GM23248 (cell line): ENCODE data around the gene ROR1. TPM values are rescaled to one million over a fixed set of nuclear protein-coding genes. Genes with fewer than 3 reads are reported as not detected.
A peak's percentile ranks its signal among the peaks of the same experiment; 100 is the strongest.

Experiments used
- DNase-seq: peaks from one replicate; pipeline ENCODE4 v3.0.0-alpha.2; 2015
- H2AFZ ChIP-seq: fragments of 200-600 bp; sonication (generic); 2 replicates; pipeline ENCODE4 v1.6.1; 2016; ENCODE audit warnings: antibody characterized with exemption
- H3F3A ChIP-seq: fragments of 200-600 bp; sonication (generic); 2 replicates; pipeline ENCODE4 v1.6.1; 2016; ENCODE audit warnings: mild to moderate bottlenecking, antibody characterized with exemption, mixed run types; ENCODE audit not compliant: insufficient read depth
- H3K27ac ChIP-seq: fragments of 200-600 bp; sonication (generic); 2 replicates; pipeline ENCODE4 v1.5.1; 2016; ENCODE audit warnings: mild to moderate bottlenecking
- H3K27me3 ChIP-seq: fragments of 200-600 bp; sonication (generic); replicated peaks from 2 replicates; pipeline ENCODE4 v1.6.1; 2016; ENCODE audit warnings: mild to moderate bottlenecking; ENCODE audit not compliant: insufficient read depth
- H3K36me3 ChIP-seq: fragments of 200-600 bp; sonication (generic); 2 replicates; pipeline ENCODE4 v1.6.1; 2016; ENCODE audit warnings: low read depth, mild to moderate bottlenecking
- H3K4me1 ChIP-seq: fragments of 200-600 bp; sonication (generic); 2 replicates; pipeline ENCODE4 v1.6.1; 2016; ENCODE audit warnings: mild to moderate bottlenecking; ENCODE audit not compliant: insufficient read depth
- H3K4me2 ChIP-seq: fragments of 200-600 bp; sonication (generic); one replicate; pipeline ENCODE4 v1.6.1; 2016; ENCODE audit warnings: mild to moderate bottlenecking; ENCODE audit not compliant: unreplicated experiment
- H3K4me3 ChIP-seq: fragments of 200-600 bp; sonication (generic); 2 replicates; pipeline ENCODE4 v1.5.1; 2016; ENCODE audit warnings: mild to moderate bottlenecking
- H3K79me2 ChIP-seq: fragments of 200-600 bp; sonication (generic); 2 replicates; pipeline ENCODE4 v1.6.1; 2016; ENCODE audit warnings: mild to moderate bottlenecking; ENCODE audit not compliant: insufficient read depth
- H3K9ac ChIP-seq: fragments of 200-600 bp; sonication (generic); 2 replicates; pipeline ENCODE4 v1.6.1; 2016; ENCODE audit warnings: mild to moderate bottlenecking
- H3K9me2 ChIP-seq: fragments of 200-600 bp; sonication (generic); 2 replicates; pipeline ENCODE4 v1.6.1; 2016; ENCODE audit warnings: mixed run types, mild to moderate bottlenecking, moderate library complexity; ENCODE audit not compliant: insufficient read depth
- H3K9me3 ChIP-seq: fragments of 200-600 bp; sonication (generic); one replicate; pipeline ENCODE4 v1.6.1; 2017; ENCODE audit warnings: low read depth
- H4K20me1 ChIP-seq: fragments of 200-600 bp; sonication (generic); 2 replicates; pipeline ENCODE4 v1.6.0; 2016; ENCODE audit not compliant: insufficient read depth
- EZH2 ChIP-seq: fragments of 200-600 bp; sonication (generic); IDR thresholded peaks from 2 replicates; pipeline ENCODE4 v1.6.1; 2018; ENCODE audit warnings: antibody characterized with exemption, mild to moderate bottlenecking; ENCODE audit not compliant: insufficient read depth, poor library complexity, severe bottlenecking
- EZH2phosphoT487 ChIP-seq: fragments of 200-600 bp; sonication (generic); IDR thresholded peaks from 2 replicates; pipeline ENCODE4 v1.6.1; 2018; ENCODE audit warnings: antibody characterized with exemption, moderate library complexity, mild to moderate bottlenecking, low read depth; ENCODE audit not compliant: insufficient read depth
- WGBS, 2 experiments: methylation state at CpG; one replicate each; pipeline ENCODE4 v1.1.6; 2015 to 2017; ENCODE audit warnings: low lambda C conversion rate in 2 of 2, low coverage in 1 of 2; ENCODE audit errors: missing lambda C conversion rate in 2 of 2; 5-methylcytosine and 5-hydroxymethylcytosine counted together
- in situ Hi-C: fragments of 300-500 bp; cut with MboI; formaldehyde crosslinking; loops from 2 replicates; pipeline ENCODE4 v1.15.0; 2020
- polyA plus RNA-seq: library from polyadenylated mRNA; unstranded; fragments of >200 nt; fragmentation: Nextera tagmentation; extraction: Ambion mirVana; gene quantifications from 2 replicates; pipeline ENCODE4 v1.2.1, GENCODE V29; 2016
- total RNA-seq: library from RNA; depleted of rRNA; stranded (reverse); fragments of >200 nt; shearing (Covaris generic); gene quantifications from 2 replicates; pipeline ENCODE4 v1.2.3, GENCODE V29; 2014

Gene ROR1
- total and polyA plus RNA-seq, 2 experiments from 2014 or later: 12.0 to 13.3 TPM

GRCh38 chr1:63774617-63775417, 1.0 kb downstream of the ROR1 start:
- peak; percentile 75 for DNase-seq
- no peaks in the 10 kb centered on the region for H3K9me2 ChIP-seq
- no peaks in the 10 kb centered on the region for H3K36me3 ChIP-seq
- 1% methylated on average over 50 to 64 of the region's 72 CpGs for WGBS, 2 experiments
- H3K27ac ChIP-seq: no peak overlapping the region
- in situ Hi-C loops: loop anchor here (10.0 kb wide), 1 partner anchor 470 kb away; no protein-coding TSS in a partner anchor
- TF ChIP-seq EZH2: no peak
- TF ChIP-seq EZH2phosphoT487: no peak
- peak overlapping the region; percentile 70 for H3K9ac ChIP-seq
- peaks cover 4% of the 10 kb centered on the region; the same call in 1 of the 2 replicates for H3F3A ChIP-seq
- H3K79me2 ChIP-seq: peaks cover 40% of the 10 kb centered on the region
- H2AFZ ChIP-seq: peak overlapping the region; percentile 85
- H4K20me1 ChIP-seq: no peaks in the 10 kb centered on the region
- H3K27me3 ChIP-seq: no peaks in the 10 kb centered on the region
- peak overlapping the region; percentile 92 for H3K4me2 ChIP-seq
- H3K9me3 ChIP-seq: no peaks in the 10 kb centered on the region
- peaks cover 19% of the 10 kb centered on the region; the same call in 1 of the 2 replicates for H3K4me1 ChIP-seq
- peak overlapping the region; percentile 95 for H3K4me3 ChIP-seq

GRCh38 chr1:63775418-63776127, 1.8 kb downstream of the ROR1 start:
- in situ Hi-C loops: loop anchor here (10.0 kb wide), 1 partner anchor 469 kb away; no protein-coding TSS in a partner anchor
- WGBS, 2 experiments: 16 to 18% methylated on average over 8 of the region's 8 CpGs
- H3K4me2 ChIP-seq: peak overlapping the region; percentile 92
- H3K79me2 ChIP-seq: peaks cover 48% of the 10 kb centered on the region
- no peaks in the 10 kb centered on the region for H4K20me1 ChIP-seq
- no peaks in the 10 kb centered on the region for H3K9me2 ChIP-seq
- no peaks in the 10 kb centered on the region for H3K36me3 ChIP-seq
- peaks cover 4% of the 10 kb centered on the region; the same call in 1 of the 2 replicates for H3F3A ChIP-seq
- no peaks in the 10 kb centered on the region for H3K9me3 ChIP-seq
- DNase-seq: no peak
- H3K9ac ChIP-seq: peak overlapping the region; percentile 70
- H3K27ac ChIP-seq: no peak overlapping the region
- H3K4me1 ChIP-seq: peaks cover 22% of the 10 kb centered on the region; the same call in 1 of the 2 replicates
- no peak for TF ChIP-seq EZH2phosphoT487
- H3K4me3 ChIP-seq: peak overlapping the region; percentile 95
- no peaks in the 10 kb centered on the region for H3K27me3 ChIP-seq
- peak overlapping the region; percentile 85 for H2AFZ ChIP-seq

- Histone ChIP-seq H3K4me1 (peaks cover 22% of the 10 kb centered on the region; the same call in 1 of the 2 replicates), H2AFZ (no peak overlapping the region), H3K9ac (no peak overlapping the region), H3K4me3 (no peak overlapping the region), H3K36me3 (no peaks in the 10 kb centered on the region), H3K4me2 (no peak overlapping the region), H4K20me1 (no peaks in the 10 kb centered on the region), H3F3A (peaks cover 4% of the 10 kb centered on the region; the same call in 1 of the 2 replicates), H3K79me2 (peaks cover 65% of the 10 kb centered on the region), H3K27ac (no peak overlapping the region), H3K9me3 (no peaks in the 10 kb centered on the region), H3K27me3 (no peaks in the 10 kb centered on the region), H3K9me2 (no peaks in the 10 kb centered on the region)
- in situ Hi-C loops: loop anchor here (10.0 kb wide), 1 partner anchor 468 kb away; no protein-coding TSS in a partner anchor
- 84 to 85% methylated on average over 2 of the region's 2 CpGs for WGBS, 2 experiments
- no peak for DNase-seq
- TF ChIP-seq EZH2 (no peak), EZH2phosphoT487 (no peak)
Observed at GRCh38 chr1:63777286-63777685, 3.5 kb downstream of the ROR1 start.

- H2AFZ ChIP-seq: no peak overlapping the region
- H3K9me3 ChIP-seq: no peaks in the 10 kb centered on the region
- no peak overlapping the region for H3K4me3 ChIP-seq
- H3K36me3 ChIP-seq: no peaks in the 10 kb centered on the region
- H3K9me2 ChIP-seq: no peaks in the 10 kb centered on the region
- H3K4me1 ChIP-seq: peaks cover 22% of the 10 kb centered on the region; the same call in 1 of the 2 replicates
- no peaks in the 10 kb centered on the region for H4K20me1 ChIP-seq
- no peak for TF ChIP-seq EZH2phosphoT487
- TF ChIP-seq EZH2: no peak
- DNase-seq: no peak
- H3K4me2 ChIP-seq: no peak overlapping the region
- in situ Hi-C loops: loop anchor here (10.0 kb wide), 1 partner anchor 467 kb away; no protein-coding TSS in a partner anchor
- no peaks in the 10 kb centered on the region for H3K27me3 ChIP-seq
- H3K79me2 ChIP-seq: peaks cover 72% of the 10 kb centered on the region
- WGBS, 2 experiments: 87 to 94% methylated on average over 3 of the region's 3 CpGs
- H3K9ac ChIP-seq: no peak overlapping the region
- H3K27ac ChIP-seq: no peak overlapping the region
- peaks cover 4% of the 10 kb centered on the region; the same call in 1 of the 2 replicates for H3F3A ChIP-seq
Observed at GRCh38 chr1:63777965-63778880, 4.4 kb downstream of the ROR1 start.
